Cardiac muscle cell (in vitro differentiated cells and primary cell): ENCODE measurements around the gene PP2D1. TPM values are rescaled to one million over a fixed set of nuclear protein-coding genes. Genes with fewer than 3 reads are reported as not detected.

ENCODE experiments used
- DNase-seq, 2 donors: peaks; one replicate each; pipeline versions ENCODE4 v3.0.0 to v3.0.0-alpha.2; 2010 to 2017; ENCODE audit warnings: low read depth in 1 of 2, low spot score in 1 of 2
- H3K27ac ChIP-seq: fragments of 200-600 bp; sonication (generic); 2 replicates; pipeline ENCODE4 v1.5.1; 2016
- H3K27me3 ChIP-seq: fragments of 200-600 bp; sonication (generic); 2 replicates; pipeline ENCODE4 v1.6.0; 2016; ENCODE audit warnings: control low read depth
- H3K36me3 ChIP-seq: fragments of 200-600 bp; sonication (generic); 2 replicates; pipeline ENCODE4 v1.5.1; 2016; ENCODE audit warnings: control low read depth
- H3K4me1 ChIP-seq: fragments of 200-600 bp; sonication (generic); 2 replicates; pipeline ENCODE4 v1.8.1; 2017; ENCODE audit warnings: low read depth, mild to moderate bottlenecking, mixed run types
- H3K4me3 ChIP-seq: fragments of 200-600 bp; sonication (generic); 2 replicates; pipeline ENCODE4 v1.5.1; 2016; ENCODE audit warnings: mild to moderate bottlenecking
- H3K9me3 ChIP-seq: fragments of 200-600 bp; sonication (generic); 2 replicates; pipeline ENCODE4 v1.5.1; 2017; ENCODE audit warnings: low read depth, mild to moderate bottlenecking, control low read depth
- polyA plus RNA-seq: library from polyadenylated mRNA; unstranded; fragments of >200 nt; fragmentation: Nextera tagmentation; extraction: Ambion mirVana; gene quantifications from 2 replicates; pipeline ENCODE4 v1.2.1, GENCODE V29; 2016
- total RNA-seq: library from RNA; depleted of rRNA; stranded (reverse); fragments of >200 nt; gene quantifications from 2 replicates; pipeline ENCODE4 v1.2.3, GENCODE V29; 2016
- TF ChIP-seq, protein P1 (sequence below): IDR thresholded peaks from 2 replicates; pipeline ENCODE4 v1.5.1; 2012; ENCODE audit warnings: low read depth, mild to moderate bottlenecking, low read length

PP2D1 gene
- total and polyA plus RNA-seq, 2 experiments from 2014 or later = 0.13 TPM; not detected in 1

- H3K4me1 ChIP-seq = no peaks in the 10 kb centered on the region
- peak in 1 of 2 donors; percentile 38 for DNase-seq
- no peaks in the 10 kb centered on the region for H3K27me3 ChIP-seq
- peaks cover 12% of the 10 kb centered on the region for H3K36me3 ChIP-seq
- TF ChIP-seq, protein P1, sequence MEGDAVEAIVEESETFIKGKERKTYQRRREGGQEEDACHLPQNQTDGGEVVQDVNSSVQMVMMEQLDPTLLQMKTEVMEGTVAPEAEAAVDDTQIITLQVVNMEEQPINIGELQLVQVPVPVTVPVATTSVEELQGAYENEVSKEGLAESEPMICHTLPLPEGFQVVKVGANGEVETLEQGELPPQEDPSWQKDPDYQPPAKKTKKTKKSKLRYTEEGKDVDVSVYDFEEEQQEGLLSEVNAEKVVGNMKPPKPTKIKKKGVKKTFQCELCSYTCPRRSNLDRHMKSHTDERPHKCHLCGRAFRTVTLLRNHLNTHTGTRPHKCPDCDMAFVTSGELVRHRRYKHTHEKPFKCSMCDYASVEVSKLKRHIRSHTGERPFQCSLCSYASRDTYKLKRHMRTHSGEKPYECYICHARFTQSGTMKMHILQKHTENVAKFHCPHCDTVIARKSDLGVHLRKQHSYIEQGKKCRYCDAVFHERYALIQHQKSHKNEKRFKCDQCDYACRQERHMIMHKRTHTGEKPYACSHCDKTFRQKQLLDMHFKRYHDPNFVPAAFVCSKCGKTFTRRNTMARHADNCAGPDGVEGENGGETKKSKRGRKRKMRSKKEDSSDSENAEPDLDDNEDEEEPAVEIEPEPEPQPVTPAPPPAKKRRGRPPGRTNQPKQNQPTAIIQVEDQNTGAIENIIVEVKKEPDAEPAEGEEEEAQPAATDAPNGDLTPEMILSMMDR = no peak
- no peak overlapping the region for H3K4me3 ChIP-seq
- peak overlapping the region; percentile 16 for H3K27ac ChIP-seq
- no peaks in the 10 kb centered on the region for H3K9me3 ChIP-seq
These were observed 41.7 kb downstream of the PP2D1 start for GRCh38 chr3:19970327-19970726.

DNA sequence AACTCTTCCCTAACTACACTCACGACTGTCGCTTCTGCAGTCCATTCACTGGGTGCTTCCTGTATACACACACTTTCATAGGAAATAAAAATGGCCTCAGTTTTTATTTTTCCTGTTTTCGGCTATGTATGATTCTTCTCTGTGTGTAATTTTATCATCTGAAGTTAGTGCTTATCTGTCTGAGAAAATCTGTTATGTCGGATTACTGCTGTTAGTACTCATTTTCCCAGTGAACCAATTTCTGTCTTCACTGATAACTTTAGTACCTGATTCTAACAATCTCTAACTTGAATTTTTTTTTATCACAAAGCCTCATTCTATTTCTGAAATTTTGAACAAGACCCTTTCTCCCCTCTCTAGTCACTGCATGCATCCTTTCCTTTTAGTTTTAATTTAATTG lies 44.3 kb downstream of the PP2D1 start:
- Histone ChIP-seq H3K36me3 (no peaks in the 10 kb centered on the region), H3K4me1 (no peaks in the 10 kb centered on the region), H3K9me3 (no peaks in the 10 kb centered on the region), H3K27me3 (no peaks in the 10 kb centered on the region), H3K4me3 (no peak overlapping the region), H3K27ac (no peak overlapping the region)
- no peak for DNase-seq
- TF ChIP-seq, protein P1 = no peak

- DNase-seq = no peak
These were observed 44.9 kb downstream of the PP2D1 start for GRCh38 chr3:19967208-19967607.

GRCh38 chr3:19961960-19962359 lies 50.1 kb downstream of the PP2D1 start:
- no peak overlapping the region for H3K4me3 ChIP-seq

More at GRCh38 chr3:19967208-19967607, 44.9 kb downstream of the PP2D1 start:
- no peaks in the 10 kb centered on the region for H3K27me3 ChIP-seq
- H3K4me3 ChIP-seq = no peak overlapping the region
- no peak overlapping the region for H3K27ac ChIP-seq
- TF ChIP-seq, protein P1 = no peak
- peaks cover 2% of the 10 kb centered on the region for H3K4me1 ChIP-seq
- H3K36me3 ChIP-seq = no peaks in the 10 kb centered on the region
- H3K9me3 ChIP-seq = no peaks in the 10 kb centered on the region

DNA sequence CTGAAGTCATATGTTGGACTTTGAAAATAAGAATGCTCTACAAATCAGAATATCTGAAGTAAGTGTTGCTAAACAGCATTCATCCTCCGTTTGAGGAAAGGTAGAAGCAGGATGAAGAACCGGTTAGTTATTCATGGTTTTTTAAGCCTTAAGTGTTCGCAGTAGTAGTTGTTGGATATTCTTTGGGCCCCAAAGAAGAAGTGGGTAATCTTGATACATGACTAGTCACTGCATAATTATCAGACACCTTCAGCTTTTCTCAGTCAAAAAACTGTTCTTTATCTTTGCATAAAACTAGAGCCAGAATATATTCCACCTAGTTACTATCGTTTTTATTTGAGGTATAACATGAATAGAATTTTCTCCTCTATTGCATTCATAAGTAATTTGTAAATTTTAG lies 51.4 kb downstream of the PP2D1 start:
- Histone ChIP-seq H3K36me3 (peaks cover 4% of the 10 kb centered on the region), H3K4me3 (no peak overlapping the region), H3K27me3 (no peaks in the 10 kb centered on the region), H3K27ac (peak overlapping the region; percentile 55), H3K9me3 (no peaks in the 10 kb centered on the region), H3K4me1 (peaks cover 10% of the 10 kb centered on the region)
- TF ChIP-seq, protein P1 = no peak
- DNase-seq = no peak

More at GRCh38 chr3:19961960-19962359, 50.1 kb downstream of the PP2D1 start:
- Histone ChIP-seq H3K27me3 (no peaks in the 10 kb centered on the region), H3K9me3 (no peaks in the 10 kb centered on the region), H3K36me3 (peaks cover 4% of the 10 kb centered on the region), H3K4me1 (peaks cover 10% of the 10 kb centered on the region), H3K27ac (peak overlapping the region; percentile 55)
- TF ChIP-seq, protein P1 = no peak
- DNase-seq = peak in 1 of 2 donors; percentile 10
